ENCODE measurements around the gene AP1M2. TPM values are rescaled to one million over a fixed set of nuclear protein-coding genes. Genes with fewer than 3 reads are reported as not detected.
"Not testable (repeated sequence)": the region's sequence is repeated elsewhere in the genome, so short reads cannot be mapped to it uniquely, and the experiment has no call there.

The AP1M2 gene
- polyA plus RNA-seq, 3 donors = 5.4 to 37.3 TPM; not detected in 1

DNA sequence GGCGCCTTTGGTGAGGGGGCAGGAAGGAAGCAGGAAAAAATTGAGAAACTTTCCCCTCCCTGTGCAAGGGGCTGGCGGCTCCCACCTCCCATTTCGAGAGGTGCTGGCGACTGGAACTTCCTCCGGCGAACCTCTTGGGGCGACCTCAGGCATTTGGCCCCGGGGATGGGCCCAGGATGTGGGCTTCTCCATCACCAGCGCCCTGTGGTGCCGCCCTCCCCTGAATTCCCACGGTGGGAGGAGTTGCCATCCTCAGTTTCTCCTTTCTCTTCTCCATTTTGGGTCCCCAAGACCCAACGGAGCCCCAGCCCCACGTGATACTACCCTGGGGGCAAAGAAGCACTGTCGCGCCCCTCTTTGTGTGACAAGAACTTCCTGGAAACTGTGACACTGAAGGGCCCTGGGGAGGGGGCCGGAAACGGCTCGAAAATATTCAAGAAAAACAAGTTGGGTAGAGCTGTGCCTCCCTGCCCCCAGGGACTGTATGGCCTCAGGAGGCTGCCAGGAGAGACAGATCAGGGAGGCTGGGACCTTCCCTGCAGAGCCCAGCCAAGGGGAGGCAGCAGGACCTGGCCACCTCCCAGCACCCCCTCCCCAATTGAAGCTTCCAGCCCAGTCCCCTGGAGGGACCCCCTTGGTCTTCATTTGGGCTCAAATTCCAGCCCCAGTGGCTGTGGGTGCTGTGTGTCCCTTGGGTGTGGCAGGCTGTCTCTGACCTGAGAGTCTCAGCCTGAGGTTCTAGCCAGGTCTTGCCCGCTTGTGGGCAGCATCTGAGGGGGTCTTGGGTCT is 16.2 kb upstream of the AP1M2 start:
- WGBS, 3 donors = 6 to 18% (median 8%) methylated on average over 17 to 19 of the region's 19 CpGs
- H3K27ac ChIP-seq (ENCODE audit: low read depth, low read length) = peak overlapping the region; percentile 92

DNA sequence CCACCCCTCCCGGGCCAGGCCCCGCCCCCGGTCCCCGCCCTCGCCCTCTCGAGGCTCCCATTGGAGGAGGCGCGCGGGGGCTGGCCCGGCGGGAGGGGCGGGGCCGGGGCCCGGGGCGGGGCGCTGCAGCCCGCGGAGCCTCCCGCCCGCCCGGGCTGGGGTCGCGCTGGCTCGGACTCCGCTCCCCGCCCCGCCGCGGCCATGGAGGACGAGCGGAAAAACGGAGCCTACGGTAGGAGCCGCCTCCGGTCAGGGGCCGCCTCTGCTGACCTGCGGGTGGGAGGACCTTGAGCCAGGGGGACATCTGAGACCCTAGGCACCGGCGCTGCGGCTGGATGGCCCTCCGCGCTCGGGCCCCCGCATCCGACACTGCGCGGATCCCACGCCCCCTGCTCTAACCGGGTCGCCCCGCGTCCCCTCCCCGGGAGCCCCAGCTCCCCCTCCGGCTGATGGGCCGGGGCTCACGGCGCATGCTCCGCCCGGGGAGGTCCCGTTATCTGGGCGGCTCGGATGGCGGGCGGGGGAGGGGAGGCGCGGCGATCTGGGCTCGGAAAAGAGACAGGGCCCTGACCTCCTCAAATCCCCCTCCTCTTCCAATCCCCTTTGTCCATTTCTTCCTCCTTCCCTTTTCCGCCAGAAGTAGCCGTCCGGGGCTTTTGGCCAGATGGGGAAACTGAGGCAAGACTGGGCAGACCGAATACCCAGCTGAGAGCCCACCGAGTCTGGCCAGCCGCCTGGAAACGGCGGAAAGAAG is 15.4 kb upstream of the AP1M2 start:
- WGBS, 3 donors = 0 to 1% (median 1%) methylated on average over 44 to 75 of the region's 76 CpGs
- peak overlapping the region; percentile 92 for H3K27ac ChIP-seq (ENCODE audit: low read depth, low read length)

DNA sequence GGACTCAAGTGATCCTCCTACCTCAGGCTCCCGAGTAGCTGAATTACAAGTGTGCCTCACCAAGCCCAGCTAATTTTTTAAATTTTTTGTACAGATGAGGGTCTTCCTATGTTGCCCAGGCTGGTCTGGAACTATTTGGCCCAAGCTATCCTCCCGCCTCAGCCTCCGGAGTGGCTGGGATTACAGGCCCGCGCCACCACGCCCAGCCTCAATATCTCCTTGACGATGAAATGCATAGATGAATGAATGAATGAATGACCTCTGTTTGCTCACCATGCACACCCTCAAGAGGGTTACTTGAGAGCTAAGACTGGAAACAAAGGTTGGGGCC is 14.9 kb upstream of the AP1M2 start:
- no peak overlapping the region for H3K27ac ChIP-seq (ENCODE audit: low read depth, low read length)
- WGBS, 3 donors = 29 to 35% (median 30%) methylated on average over 7 of the region's 7 CpGs

DNA sequence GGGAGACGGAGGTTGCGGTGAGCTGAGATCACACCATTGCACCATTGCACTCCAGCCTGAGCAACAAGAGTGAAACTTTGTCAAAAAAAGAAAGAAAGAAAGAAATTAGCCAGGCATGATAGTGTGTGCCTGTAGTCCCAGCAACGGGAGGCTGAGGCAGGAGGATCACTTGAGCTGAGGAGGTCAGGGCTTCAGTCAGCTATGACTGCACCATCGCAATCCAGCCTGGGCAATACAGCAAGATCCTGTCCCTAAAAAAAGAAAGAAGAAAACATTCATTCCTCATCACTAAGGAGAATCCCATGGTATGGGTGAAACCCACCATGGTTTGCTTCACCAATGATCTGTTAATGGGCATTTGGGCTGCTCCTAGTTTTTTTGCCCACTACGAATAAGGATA is 13.0 kb upstream of the AP1M2 start:
- WGBS, 3 donors = 95 to 98% (median 96%) methylated on average over 5 of the region's 5 CpGs
- no peak overlapping the region for H3K27ac ChIP-seq (ENCODE audit: low read depth, low read length)

DNA sequence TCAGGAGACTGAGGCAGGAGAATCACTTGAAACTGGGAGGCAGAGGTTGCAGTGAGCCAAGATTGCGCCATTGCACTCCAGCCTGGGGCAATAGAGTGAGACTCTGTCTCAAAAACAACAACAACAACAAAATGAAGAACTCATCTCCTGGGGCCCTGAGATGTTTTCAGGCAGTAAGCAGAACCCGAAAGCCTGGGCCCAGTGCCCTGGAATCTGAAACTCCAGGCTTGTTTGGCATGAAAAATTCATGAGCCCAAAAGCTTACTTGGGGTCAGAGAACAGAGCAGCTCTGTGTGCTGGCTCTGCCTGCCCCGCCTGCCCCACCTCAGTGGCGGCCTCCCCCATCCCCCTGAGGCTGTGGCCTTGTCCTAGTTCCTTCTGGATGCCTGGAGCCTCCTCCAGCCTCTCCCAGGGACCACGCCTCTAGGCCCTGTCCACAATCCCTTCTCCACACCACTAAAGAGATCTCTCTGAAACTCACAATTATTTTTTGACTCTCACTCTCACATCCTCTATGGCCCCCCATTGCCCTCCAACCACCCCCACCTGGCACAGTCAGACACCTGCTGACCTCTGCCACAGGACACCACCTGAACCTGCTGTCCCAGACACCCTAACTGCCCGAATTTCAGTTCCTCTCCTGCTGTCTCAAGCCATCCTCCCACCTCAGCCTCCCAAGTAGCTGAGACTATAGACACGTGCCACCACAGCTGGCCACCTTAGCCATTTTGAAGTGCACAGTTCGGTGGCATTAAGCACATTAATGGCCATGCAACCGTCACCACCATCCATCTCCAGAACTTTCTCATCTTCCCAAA is 6.9 kb upstream of the AP1M2 start:
- no peak overlapping the region for H3K27ac ChIP-seq (ENCODE audit: low read depth, low read length)
- 60 to 64% (median 60%) methylated on average over 9 of the region's 9 CpGs for WGBS, 3 donors

DNA sequence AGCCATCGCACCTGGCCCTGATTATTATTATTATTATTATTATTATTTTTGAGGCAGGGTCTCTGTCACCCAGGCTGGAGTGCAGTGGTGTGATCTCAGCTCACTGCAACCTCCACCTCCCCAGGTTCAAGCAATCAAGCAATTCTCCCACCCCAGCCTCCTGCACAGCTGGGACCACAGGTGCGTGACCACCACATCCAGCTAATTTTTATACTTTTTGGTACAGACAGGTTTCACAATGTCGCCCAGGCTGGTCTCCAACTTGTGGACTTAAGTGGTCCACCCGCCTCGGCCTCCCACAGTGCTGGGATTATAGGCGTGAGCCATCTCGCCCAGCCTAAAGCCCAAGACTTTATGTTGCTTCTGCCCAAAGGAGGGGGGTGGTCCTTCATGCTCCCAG is 6.0 kb upstream of the AP1M2 start:
- whole genome bisulfite sequencing, 3 donors = 94 to 96% (median 95%) methylated on average over 7 of the region's 7 CpGs
- no peak overlapping the region for H3K27ac ChIP-seq (ENCODE audit: low read depth, low read length)

DNA sequence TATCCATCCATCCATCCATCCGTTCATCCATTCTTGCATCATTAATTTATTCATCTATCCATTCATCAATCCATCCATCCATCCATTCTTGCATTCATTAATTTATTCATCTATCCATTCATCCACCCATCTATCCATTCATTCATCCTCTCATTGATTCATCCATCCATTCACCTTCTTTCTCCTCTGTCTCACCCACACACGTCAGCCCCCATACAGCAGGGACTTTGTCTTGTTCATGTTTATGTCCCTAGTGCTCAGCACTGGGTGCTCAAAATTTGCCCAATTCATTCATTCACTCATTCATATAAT is 683 bp upstream of the AP1M2 start:
- no peak overlapping the region for H3K27ac ChIP-seq (ENCODE audit: low read depth, low read length)
- 85 to 92% (median 92%) methylated on average over 2 of the region's 2 CpGs for WGBS, 3 donors

DNA sequence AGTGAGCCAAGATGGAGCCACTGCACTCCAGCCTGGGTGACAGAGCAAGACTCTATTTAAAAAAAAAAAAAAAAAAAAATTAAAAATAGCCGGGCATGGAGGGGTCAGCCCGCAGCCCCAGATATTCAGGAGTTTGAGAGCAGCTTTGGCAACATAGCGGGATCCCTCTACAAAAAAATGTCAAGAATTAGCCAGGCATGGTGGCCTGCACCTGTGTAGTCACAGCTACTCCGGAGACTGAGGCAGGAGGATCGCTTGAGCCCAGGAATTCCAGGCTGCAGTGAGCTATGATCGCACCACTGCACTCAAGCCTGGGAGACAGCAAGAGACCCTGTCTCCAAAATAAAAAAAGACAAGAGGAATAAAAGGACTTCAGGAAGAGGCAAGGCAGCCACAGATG is 716 bp downstream of the AP1M2 start:
- 30 to 88% (median 86%) methylated on average over 6 of the region's 6 CpGs for WGBS, 3 donors
- H3K27ac ChIP-seq (ENCODE audit: low read depth, low read length) = no peak overlapping the region

DNA sequence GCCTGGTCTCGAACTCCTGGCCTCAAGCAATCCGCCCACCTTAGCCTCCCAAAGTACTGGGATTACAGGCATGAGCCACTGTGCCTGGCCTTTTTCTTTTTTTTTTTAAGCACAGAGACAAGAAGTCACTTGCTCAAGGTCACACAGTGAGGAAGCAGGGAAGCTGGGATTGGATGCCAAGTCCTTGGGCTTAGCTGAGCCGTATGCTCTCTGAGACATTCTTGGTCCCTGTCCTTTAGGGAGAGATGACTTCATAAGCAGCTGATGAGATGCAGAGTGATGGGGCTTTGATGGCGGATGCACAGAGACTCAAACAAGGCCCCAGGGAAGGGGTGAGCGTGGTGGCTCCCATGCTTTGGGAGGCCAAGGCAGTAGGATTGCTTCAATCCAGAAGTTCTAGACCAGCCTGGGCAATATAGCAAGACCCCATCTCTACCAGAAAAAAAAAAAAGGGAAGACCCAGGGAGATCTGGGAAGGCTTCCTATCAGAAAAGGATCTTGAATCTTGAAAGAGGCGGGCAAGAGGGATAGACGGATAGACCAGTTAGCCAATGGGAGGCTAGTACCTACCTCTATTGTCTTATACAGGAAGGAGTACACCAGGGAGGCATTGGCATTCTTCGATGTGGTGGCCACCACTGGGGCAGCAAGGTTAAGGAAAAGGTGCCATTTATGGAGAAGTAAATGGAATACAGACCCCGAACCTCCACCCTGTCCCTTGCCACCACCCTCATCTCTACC is 3.9 kb downstream of the AP1M2 start:
- no peak overlapping the region for H3K27ac ChIP-seq (ENCODE audit: low read depth, low read length)
- WGBS, 3 donors = 81 to 85% (median 83%) methylated on average over 9 of the region's 9 CpGs

DNA sequence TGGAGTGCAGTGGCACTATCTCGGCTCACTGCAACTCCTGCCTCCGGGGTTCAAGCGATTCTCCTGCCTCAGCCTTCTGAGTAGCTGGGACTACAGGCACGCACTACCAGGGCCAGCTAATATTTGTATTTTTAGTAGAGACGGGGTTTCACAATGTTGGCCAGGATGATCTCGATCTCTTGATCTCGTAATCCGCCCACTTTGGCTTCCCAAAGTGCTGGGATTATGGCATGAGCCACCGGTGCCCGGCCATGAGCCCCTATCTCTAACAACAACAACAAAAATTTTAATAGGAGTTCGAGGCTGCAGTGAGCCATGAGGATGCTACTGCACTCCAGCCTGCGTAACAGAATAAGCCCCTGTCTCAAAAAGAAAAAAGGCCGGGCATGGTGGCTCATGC is 5.0 kb downstream of the AP1M2 start:
- H3K27ac ChIP-seq (ENCODE audit: low read depth, low read length) = no peak overlapping the region
- 86 to 93% (median 86%) methylated on average over 13 of the region's 13 CpGs for WGBS, 3 donors

DNA sequence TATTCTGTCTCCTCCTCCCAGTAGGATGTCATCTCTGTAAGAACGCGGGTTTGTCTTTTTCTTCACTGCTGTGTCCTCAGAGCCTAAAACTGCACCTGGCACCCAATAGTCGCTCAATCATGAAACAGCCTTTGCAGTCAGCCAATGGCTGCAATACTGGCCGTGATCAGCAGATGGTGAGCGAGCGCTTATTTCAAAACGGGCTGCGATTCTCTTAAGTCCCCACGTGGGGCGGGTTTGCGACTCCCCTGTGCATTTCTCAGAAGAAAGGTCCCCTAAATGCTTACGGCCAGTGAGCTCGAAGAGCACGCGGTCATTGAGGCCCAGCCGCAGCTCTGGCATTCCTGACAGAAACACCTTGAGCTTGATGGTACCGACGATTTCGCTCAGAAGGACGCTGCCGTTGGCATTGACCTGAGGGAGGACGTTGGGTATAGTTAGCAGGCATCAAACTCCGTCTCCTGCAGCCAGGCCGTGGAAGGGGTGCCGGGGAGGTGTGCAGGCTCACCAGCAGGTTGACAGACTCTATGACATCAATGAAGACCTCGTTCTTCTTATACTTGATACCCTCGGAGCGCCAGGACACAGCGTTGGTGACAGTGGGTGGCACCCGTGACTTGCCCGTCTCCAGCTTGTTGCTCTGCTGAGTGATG is 6.0 kb downstream of the AP1M2 start:
- WGBS, 3 donors = 22 to 30% (median 23%) methylated on average over 31 of the region's 31 CpGs
- H3K27ac ChIP-seq (ENCODE audit: low read depth, low read length) = no peak overlapping the region

DNA sequence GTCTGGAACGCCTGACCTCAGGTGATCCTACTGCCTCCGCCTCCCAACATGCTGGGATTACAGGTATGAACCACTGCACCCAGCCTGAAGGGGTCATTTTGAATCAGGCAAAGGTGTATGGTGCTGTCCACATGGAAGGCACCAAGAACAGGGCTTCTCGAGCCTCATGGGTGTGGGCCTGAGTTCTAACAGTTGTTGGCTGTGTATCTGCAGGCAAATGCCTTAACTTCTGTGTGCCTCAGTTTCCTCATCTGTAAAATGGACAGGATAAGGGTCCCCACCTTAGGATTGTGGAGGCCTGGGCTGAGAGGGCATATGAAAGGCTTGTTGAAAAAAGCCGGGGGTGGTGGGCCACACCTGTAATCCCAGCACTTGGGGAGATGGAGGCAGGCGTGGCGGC is 9.2 kb downstream of the AP1M2 start:
- WGBS, 3 donors = 81 to 97% (median 82%) methylated on average over 6 of the region's 6 CpGs
- H3K27ac ChIP-seq (ENCODE audit: low read depth, low read length) = no peak overlapping the region

DNA sequence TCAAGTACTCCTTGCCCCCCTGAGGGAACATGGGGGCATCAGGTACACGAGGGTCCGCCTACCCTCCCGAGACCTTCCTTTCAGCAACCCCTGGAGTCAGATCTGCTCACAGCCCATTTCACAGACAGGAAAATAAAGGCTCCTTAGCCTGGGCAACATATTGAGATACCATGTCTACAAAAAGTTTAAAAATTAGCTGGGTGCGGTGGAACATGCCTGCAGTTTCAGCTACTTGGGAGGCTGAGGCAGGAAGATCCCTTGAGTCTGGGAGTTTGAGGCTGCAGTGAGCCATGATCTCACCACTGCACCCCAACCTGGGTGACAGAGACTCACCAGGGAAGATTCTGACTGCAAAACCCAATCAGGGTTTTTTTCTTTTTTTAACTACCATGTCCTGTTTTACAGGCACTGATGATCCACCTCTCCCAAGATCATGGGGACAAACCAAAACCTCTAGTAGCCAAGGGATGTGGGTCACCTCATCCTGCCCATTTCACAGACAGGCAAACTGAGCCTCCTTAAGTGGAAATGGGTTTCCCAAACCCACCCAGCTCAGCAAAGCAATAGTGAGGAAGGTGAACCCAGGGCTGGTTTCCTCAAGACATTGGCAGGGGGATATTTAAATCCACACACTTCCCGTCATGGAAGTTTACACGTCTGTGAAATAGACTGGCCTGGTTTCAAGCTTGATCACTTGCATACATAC is 11.9 kb downstream of the AP1M2 start:
- H3K27ac ChIP-seq (ENCODE audit: low read depth, low read length) = no peak overlapping the region
- WGBS, 3 donors = 77 to 94% (median 81%) methylated on average over 6 of the region's 6 CpGs

DNA sequence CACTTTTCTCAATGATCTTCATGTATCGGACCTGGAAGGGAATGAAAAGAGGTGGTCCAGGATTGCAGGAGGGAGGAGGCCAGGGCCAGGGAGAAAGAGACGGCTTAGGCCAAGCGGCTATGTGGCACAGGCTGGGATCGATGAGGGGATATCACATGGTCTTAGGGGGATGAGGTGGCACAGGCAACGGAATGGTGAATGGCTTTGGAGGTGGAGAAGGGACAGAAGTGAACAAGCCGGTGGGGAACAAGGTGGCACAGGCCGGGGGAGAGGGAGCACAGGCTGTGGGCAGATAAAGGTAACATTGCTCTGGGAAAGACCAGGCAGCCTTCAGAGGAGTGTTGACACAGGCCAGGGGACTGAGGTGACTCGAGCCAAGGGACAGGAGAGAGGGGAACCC is 12.7 kb downstream of the AP1M2 start:
- WGBS, 3 donors = 86 to 89% (median 88%) methylated on average over 8 of the region's 8 CpGs
- no peak overlapping the region for H3K27ac ChIP-seq (ENCODE audit: low read depth, low read length)

DNA sequence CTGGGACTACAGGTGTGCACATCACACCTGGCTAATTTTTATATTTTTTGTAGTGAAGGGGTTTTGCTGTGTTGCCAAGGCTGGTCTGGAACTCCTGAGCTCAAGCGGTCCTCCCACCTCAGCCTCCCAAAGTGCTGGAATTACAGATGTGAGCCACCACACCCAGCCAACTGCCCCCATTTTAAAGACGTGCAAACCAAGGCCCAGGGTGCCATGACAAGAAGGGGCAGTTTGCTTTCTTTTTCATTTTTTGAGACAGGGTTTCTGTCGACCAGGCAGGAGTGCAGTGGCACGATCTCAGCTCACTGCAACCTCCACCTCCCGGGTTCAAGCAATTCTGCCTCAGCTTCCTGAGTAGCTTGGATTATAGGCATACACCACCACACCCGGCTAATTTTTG is 13.3 kb downstream of the AP1M2 start:
- 85 to 93% (median 91%) methylated on average over 6 of the region's 6 CpGs for WGBS, 3 donors

DNA sequence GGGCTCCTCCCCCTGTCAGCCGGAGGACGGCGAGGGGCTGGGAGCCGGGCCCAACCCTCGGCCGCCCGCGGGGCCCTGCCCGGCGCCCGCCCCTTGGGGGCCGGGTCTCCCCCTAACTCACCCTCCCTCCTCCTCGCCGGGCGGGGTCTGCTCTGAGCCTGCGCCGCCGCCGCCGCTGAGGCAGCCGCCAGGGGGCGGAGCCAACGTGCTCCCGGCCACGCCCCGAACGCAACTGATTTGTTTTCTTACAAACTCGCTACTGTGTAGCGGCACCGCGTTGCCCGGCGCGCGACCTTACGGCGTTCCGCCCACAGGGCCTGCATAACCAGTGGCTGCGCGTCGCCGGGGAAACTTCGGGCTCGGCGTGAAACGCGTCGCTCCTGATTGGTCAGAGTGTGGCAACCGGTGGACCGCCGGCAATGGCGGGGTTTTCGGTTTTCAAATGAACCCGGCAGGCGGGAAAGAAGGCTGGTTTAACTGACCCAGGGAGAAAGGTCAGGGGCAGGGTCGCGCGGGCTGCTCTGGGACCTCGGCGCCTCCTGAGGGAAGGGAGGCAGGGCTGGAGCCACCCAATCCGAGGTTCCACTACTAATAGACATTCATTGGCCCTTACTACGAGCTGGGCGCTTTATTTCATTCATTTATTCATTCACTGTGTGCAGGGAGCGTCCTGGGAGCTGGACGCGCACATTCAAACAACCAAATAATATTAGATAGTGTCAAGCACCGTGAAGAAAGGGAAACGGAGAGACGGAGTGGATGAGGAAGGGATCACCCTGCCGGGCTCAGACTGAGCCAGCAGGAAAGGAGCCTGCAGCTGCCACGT is 18.1 kb downstream of the AP1M2 start, which contains the start of gene CDKN2D:
Gene CDKN2D (minus strand): TSS at position 154 of the 826 bp plus-strand sequence. CDS start 326 bp downstream, outside the sequence.
- WGBS, 3 donors = 0% methylated on average over 53 to 70 of the region's 71 CpGs
- peak within 1 kb of the TSS; percentile 28 for H3K27ac ChIP-seq (ENCODE audit: low read depth, low read length)

More for the DNA sequence above, 13.3 kb downstream of the AP1M2 start:
- H3K27ac ChIP-seq (ENCODE audit: low read depth, low read length) = not testable (repeated sequence)
